ENCODE results near the gene AGAP1.
"Not testable (repeated sequence)": the region's sequence is repeated elsewhere in the genome, so short reads cannot be mapped to it uniquely, and the experiment has no call there.

Gene AGAP1

GRCh38 chr2:236055471-236055870 lies 561.6 kb downstream of the AGAP1 start:
- no peak for TF ChIP-seq CTCF (conservative IDR thresholded peaks at IDR 0.05)
- peak overlapping the region; percentile 34; the same call in 1 of the 2 replicates for H3K27ac ChIP-seq

GRCh38 chr2:236056141-236056540 lies 562.3 kb downstream of the AGAP1 start:
- H3K27ac ChIP-seq = peak overlapping the region; percentile 34; the same call in 1 of the 2 replicates
- TF ChIP-seq CTCF (conservative IDR thresholded peaks at IDR 0.05) = no peak

GRCh38 chr2:236057375-236057774 lies 563.5 kb downstream of the AGAP1 start:
- no peak for TF ChIP-seq CTCF (conservative IDR thresholded peaks at IDR 0.05)
- H3K27ac ChIP-seq = no peak overlapping the region

GRCh38 chr2:236061497-236061896 lies 567.7 kb downstream of the AGAP1 start:
- TF ChIP-seq CTCF (conservative IDR thresholded peaks at IDR 0.05) = no peak
- H3K27ac ChIP-seq = no peak overlapping the region

- H3K27ac ChIP-seq = no peak overlapping the region
- TF ChIP-seq CTCF (conservative IDR thresholded peaks at IDR 0.05) = no peak
These were observed 568.1 kb downstream of the AGAP1 start for GRCh38 chr2:236061899-236062298.

- not testable (repeated sequence) for H3K27ac ChIP-seq
These were observed 569.0 kb downstream of the AGAP1 start for GRCh38 chr2:236062806-236063205.

- TF ChIP-seq CTCF (conservative IDR thresholded peaks at IDR 0.05) = no peak
- no peak overlapping the region for H3K27ac ChIP-seq
These were observed 570.2 kb downstream of the AGAP1 start for GRCh38 chr2:236063994-236064393.

GRCh38 chr2:236065314-236066160 lies 571.7 kb downstream of the AGAP1 start:
- no peak for TF ChIP-seq CTCF (conservative IDR thresholded peaks at IDR 0.05)
- H3K27ac ChIP-seq = no peak overlapping the region

All from VCaP (cell line).